SK-N-SH (cell line): ENCODE data around the gene DYNLT1.

Source experiments
- FOSL2 ChIP-seq: IDR thresholded peaks from 2 replicates; pipeline ENCODE4 v1.4.0; 2012; ENCODE audit warnings: low read depth, mild to moderate bottlenecking, moderate library complexity, borderline replicate concordance
- JUND ChIP-seq: IDR thresholded peaks from 2 replicates; pipeline ENCODE4 v1.4.0; 2012
- POLR2AphosphoS5 ChIP-seq: IDR thresholded peaks from 2 replicates; pipeline ENCODE4 v1.6.1; 2012; ENCODE audit warnings: low read depth, low read length
- RCOR1 ChIP-seq: fragments of 150-350 bp; IDR thresholded peaks from 2 replicates; pipeline ENCODE4 v1.6.1; 2017; ENCODE audit warnings: antibody characterized with exemption, low read length
- TAF1 ChIP-seq: IDR thresholded peaks from 2 replicates; pipeline ENCODE4 v1.6.1; 2012; ENCODE audit warnings: low read depth, mild to moderate bottlenecking, low read length, moderate library complexity, borderline replicate concordance
- TF ChIP-seq, protein P1 (sequence below): fragments of 150-350 bp; IDR thresholded peaks from 2 replicates; pipeline ENCODE4 v1.6.1; 2016; ENCODE audit warnings: mild to moderate bottlenecking, low read depth, low read length
- TF ChIP-seq, protein P2 (sequence below): fragments of 150-350 bp; IDR thresholded peaks from 2 replicates; pipeline ENCODE4 v1.6.1; 2017; ENCODE audit warnings: antibody characterized with exemption, low read length, low read depth, borderline replicate concordance
- TF ChIP-seq, protein P3 (sequence below): IDR thresholded peaks from 2 replicates; pipeline ENCODE4 v1.4.0; 2012; ENCODE audit warnings: low read depth
- TF ChIP-seq, protein P4 (sequence below): fragments of 200-600 bp; sonication (generic); IDR thresholded peaks from 2 replicates; pipeline ENCODE4 v1.6.1; 2017; ENCODE audit warnings: antibody characterized with exemption, mild to moderate bottlenecking, moderate library complexity

DNA sequence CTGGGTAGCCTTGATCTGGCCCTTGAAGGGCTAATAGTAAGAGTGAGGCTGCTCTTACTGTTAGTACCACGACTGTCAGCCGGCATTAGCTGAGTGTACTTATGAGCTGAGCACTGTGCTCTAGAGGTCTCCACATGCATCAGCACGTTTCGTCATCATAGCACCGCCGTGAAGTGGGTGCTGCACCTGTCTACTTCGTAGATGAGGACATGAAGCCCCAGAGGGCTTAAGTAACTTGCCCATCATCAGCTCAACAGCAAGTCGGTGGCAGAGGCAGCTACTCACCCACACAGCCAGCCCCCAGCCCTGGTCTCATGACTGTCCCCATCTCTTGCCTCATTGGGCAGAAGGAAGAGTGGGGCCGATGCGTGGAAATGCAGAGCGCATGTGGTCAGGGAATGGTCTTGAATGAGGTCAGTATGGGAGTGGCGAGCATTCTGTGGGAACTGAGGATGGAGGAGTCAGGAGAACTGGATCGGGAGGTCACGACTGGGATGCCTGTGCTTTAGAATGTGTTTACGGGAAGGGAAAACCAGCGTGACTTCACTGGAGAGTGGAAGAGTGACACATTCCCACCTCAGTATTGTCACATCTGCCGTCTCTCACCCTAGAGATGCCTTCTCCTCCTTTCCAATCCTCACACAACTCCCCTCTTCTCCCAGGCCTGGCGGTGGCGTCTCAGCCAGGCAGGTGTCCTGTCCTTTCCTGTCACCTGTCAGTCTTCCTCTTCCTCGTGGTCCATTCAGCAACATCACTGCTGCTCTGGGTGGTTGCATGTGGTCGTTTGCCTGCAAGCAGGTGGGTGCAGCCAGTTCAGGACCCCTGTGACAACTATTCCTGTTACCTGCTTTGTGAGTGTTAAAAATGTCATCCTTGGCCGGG, 11.3 kb upstream of the DYNLT1 start:
- TF ChIP-seq, protein P1, sequence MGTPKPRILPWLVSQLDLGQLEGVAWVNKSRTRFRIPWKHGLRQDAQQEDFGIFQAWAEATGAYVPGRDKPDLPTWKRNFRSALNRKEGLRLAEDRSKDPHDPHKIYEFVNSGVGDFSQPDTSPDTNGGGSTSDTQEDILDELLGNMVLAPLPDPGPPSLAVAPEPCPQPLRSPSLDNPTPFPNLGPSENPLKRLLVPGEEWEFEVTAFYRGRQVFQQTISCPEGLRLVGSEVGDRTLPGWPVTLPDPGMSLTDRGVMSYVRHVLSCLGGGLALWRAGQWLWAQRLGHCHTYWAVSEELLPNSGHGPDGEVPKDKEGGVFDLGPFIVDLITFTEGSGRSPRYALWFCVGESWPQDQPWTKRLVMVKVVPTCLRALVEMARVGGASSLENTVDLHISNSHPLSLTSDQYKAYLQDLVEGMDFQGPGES, result no peak
- TF ChIP-seq RCOR1 (no peak), POLR2AphosphoS5 (no peak), FOSL2 (no peak), JUND (no peak), TAF1 (no peak)
- TF ChIP-seq, protein P2, sequence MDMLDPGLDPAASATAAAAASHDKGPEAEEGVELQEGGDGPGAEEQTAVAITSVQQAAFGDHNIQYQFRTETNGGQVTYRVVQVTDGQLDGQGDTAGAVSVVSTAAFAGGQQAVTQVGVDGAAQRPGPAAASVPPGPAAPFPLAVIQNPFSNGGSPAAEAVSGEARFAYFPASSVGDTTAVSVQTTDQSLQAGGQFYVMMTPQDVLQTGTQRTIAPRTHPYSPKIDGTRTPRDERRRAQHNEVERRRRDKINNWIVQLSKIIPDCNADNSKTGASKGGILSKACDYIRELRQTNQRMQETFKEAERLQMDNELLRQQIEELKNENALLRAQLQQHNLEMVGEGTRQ, result no peak
- TF ChIP-seq, protein P3, sequence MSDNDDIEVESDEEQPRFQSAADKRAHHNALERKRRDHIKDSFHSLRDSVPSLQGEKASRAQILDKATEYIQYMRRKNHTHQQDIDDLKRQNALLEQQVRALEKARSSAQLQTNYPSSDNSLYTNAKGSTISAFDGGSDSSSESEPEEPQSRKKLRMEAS, result no peak
- TF ChIP-seq, protein P4, sequence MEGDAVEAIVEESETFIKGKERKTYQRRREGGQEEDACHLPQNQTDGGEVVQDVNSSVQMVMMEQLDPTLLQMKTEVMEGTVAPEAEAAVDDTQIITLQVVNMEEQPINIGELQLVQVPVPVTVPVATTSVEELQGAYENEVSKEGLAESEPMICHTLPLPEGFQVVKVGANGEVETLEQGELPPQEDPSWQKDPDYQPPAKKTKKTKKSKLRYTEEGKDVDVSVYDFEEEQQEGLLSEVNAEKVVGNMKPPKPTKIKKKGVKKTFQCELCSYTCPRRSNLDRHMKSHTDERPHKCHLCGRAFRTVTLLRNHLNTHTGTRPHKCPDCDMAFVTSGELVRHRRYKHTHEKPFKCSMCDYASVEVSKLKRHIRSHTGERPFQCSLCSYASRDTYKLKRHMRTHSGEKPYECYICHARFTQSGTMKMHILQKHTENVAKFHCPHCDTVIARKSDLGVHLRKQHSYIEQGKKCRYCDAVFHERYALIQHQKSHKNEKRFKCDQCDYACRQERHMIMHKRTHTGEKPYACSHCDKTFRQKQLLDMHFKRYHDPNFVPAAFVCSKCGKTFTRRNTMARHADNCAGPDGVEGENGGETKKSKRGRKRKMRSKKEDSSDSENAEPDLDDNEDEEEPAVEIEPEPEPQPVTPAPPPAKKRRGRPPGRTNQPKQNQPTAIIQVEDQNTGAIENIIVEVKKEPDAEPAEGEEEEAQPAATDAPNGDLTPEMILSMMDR, result no peak
